MCF 10A (cell line): ENCODE data around the gene HOXA2. TPM values are rescaled to one million over a fixed set of nuclear protein-coding genes. Genes with fewer than 3 reads are reported as not detected.

Source experiments
- BruUV-seq: library from RNA; stranded (reverse); fragments of 400-500 nt; replicated peaks from 2 replicates; lab custom pipeline; 2021; lab: Mats Ljungman, UMichigan
- CTCF ChIA-PET: fragments of 300-600 bp; sonication (Branson Sonifier 250); formaldehyde crosslinking; extraction: SDS; loops from one replicate; lab custom pipeline; 2021; ENCODE audit warnings: antibody characterized with exemption, inconsistent platforms; lab: Yijun Ruan, JAX
- POLR2A ChIA-PET: fragments of 300-600, 350-650 bp; sonication (Branson Sonifier 250); formaldehyde crosslinking; extraction: SDS; loops from one replicate; lab custom pipeline; 2020; ENCODE audit warnings: antibody characterized with exemption, inconsistent platforms; lab: Yijun Ruan, JAX
- DNase-seq: peaks from one replicate; pipeline ENCODE4 v3.0.0-alpha.2; 2018; ENCODE audit not compliant: unreplicated experiment
- H3K27ac Mint-ChIP-seq: one replicate; pipeline ENCODE4 v1.8.0; 2022; ENCODE audit warnings: mild to moderate bottlenecking, low read depth, mixed read lengths; ENCODE audit not compliant: unreplicated experiment
- H3K27me3 Mint-ChIP-seq: one replicate; pipeline ENCODE4 v1.8.0; 2022; ENCODE audit warnings: mixed read lengths; ENCODE audit not compliant: insufficient read depth, unreplicated experiment
- H3K36me3 Mint-ChIP-seq: one replicate; pipeline ENCODE4 v1.8.0; 2022; ENCODE audit warnings: mild to moderate bottlenecking, moderate library complexity, mixed read lengths; ENCODE audit not compliant: insufficient read depth, unreplicated experiment
- H3K4me1 Mint-ChIP-seq: one replicate; pipeline ENCODE4 v1.8.0; 2022; ENCODE audit warnings: mixed read lengths; ENCODE audit not compliant: insufficient read depth, unreplicated experiment
- H3K4me3 Mint-ChIP-seq: one replicate; pipeline ENCODE4 v1.8.0; 2022; ENCODE audit warnings: mild to moderate bottlenecking, moderate library complexity, mixed read lengths; ENCODE audit not compliant: unreplicated experiment
- H3K9me3 Mint-ChIP-seq: one replicate; pipeline ENCODE4 v1.8.0; 2022; ENCODE audit warnings: mixed read lengths; ENCODE audit not compliant: unreplicated experiment
- CTCF ChIP-seq: fragments of 200-600 bp; IDR thresholded peaks from one replicate; pipeline ENCODE4 v1.8.0; 2022; ENCODE audit warnings: antibody characterized with exemption, mild to moderate bottlenecking; ENCODE audit not compliant: unreplicated experiment
- intact Hi-C: fragments of 100-400 bp; cut with micrococcal nuclease; formaldehyde crosslinking; loops from 2 replicates; pipeline ENCODE4 v1.14.1; 2022
- total RNA-seq: library from RNA; stranded (reverse); gene quantifications from 2 replicates; pipeline ENCODE4 v1.2.3, GENCODE V29; 2022

Gene HOXA2
- total RNA-seq, 1 experiment from 2014 or later = 1.4 TPM

- BruUV-seq = no TSS peak
These were observed 14.7 kb upstream of the HOXA2 start for GRCh38 chr7:27116962-27117886.

GRCh38 chr7:27116031-27116961, 13.8 kb upstream of the HOXA2 start:
- peaks cover 33% of the 10 kb centered on the region for H3K4me1 Mint-ChIP-seq
- CTCF ChIA-PET = interaction anchor here (0.6 to 3.6 kb wide), 15 partner anchors 10 to 263 kb away, joined by 3 to 24 read pairs (median 6); partner anchors contain the start of gene HOXA4
- no peaks in the 10 kb centered on the region for H3K9me3 Mint-ChIP-seq
- intact Hi-C loops = no loop called here
- peak; percentile 53 for DNase-seq
- POLR2A ChIA-PET = interaction anchor here (0.8 to 15.3 kb wide), 14 partner anchors 8 to 546 kb away, joined by 3 to 485 read pairs (median 4); partner anchors contain the start of genes HIBADH, HOXA1, HOXA5 and SKAP2
- peak overlapping the region; percentile 80 for H3K4me3 Mint-ChIP-seq
- H3K27me3 Mint-ChIP-seq = no peaks in the 10 kb centered on the region
- BruUV-seq = no TSS peak
- H3K27ac Mint-ChIP-seq = peak overlapping the region; percentile 90
- no peak for TF ChIP-seq CTCF
- H3K36me3 Mint-ChIP-seq = peaks cover 30% of the 10 kb centered on the region

More at GRCh38 chr7:27116962-27117886, 14.7 kb upstream of the HOXA2 start:
- intact Hi-C loops = no loop called here
- Mint-ChIP-seq H3K27me3 (no peaks in the 10 kb centered on the region), H3K4me1 (peaks cover 27% of the 10 kb centered on the region), H3K4me3 (peak overlapping the region; percentile 80), H3K36me3 (peaks cover 28% of the 10 kb centered on the region), H3K27ac (peak overlapping the region; percentile 90), H3K9me3 (no peaks in the 10 kb centered on the region)
- CTCF ChIA-PET = interaction anchor here (1.0 to 3.6 kb wide), 9 partner anchors 9 to 264 kb away, joined by 3 to 24 read pairs (median 9); partner anchors contain the start of gene HOXA4
- DNase-seq = no peak
- POLR2A ChIA-PET = interaction anchor here (1.0 to 15.3 kb wide), 9 partner anchors 8 to 545 kb away, joined by 3 to 485 read pairs (median 129); partner anchors contain the start of genes HIBADH, HOXA1, HOXA5 and SKAP2
- no peak for TF ChIP-seq CTCF

- Mint-ChIP-seq H3K27ac (peak overlapping the region; percentile 90), H3K4me3 (peak overlapping the region; percentile 80), H3K4me1 (peaks cover 31% of the 10 kb centered on the region), H3K27me3 (no peaks in the 10 kb centered on the region), H3K9me3 (no peaks in the 10 kb centered on the region), H3K36me3 (peaks cover 31% of the 10 kb centered on the region)
- BruUV-seq = TSS peak; percentile 57
- intact Hi-C loops = loop anchor here (1.0 kb wide), 1 partner anchor 15 kb away; the partner anchor contains the start of gene HOXA4
- no peak for TF ChIP-seq CTCF
- peak; percentile 81 for DNase-seq
- ChIA-PET CTCF (interaction anchor here (0.7 to 3.6 kb wide), 15 partner anchors 8 to 261 kb away, joined by 3 to 24 read pairs (median 4); partner anchors contain the start of gene HOXA4), POLR2A (interaction anchor here (0.9 to 15.3 kb wide), 20 partner anchors 8 to 917 kb away, joined by 3 to 485 read pairs (median 6); partner anchors contain the start of genes CBX3, HIBADH, HOXA1 and HOXA5)
These were observed 12.9 kb upstream of the HOXA2 start for GRCh38 chr7:27115221-27116026.
